Stomach (tissue), 4 donors: ENCODE measurements around the gene BRSK2.

Source experiments
- CTCF ChIP-seq, 7 experiments: fragments of 450-650 bp in 4 of 7; fragments of 200-600 bp in 3 of 7; sonication (generic) in 3 of 7; IDR thresholded peaks; one replicate each; pipeline ENCODE4 v1.5.1; 2016 to 2019; ENCODE audit warnings: antibody characterized with exemption in 7 of 7, control low read depth in 2 of 7, mild to moderate bottlenecking in 1 of 7
- EP300 ChIP-seq: sonication (generic); formaldehyde crosslinking; IDR thresholded peaks from one replicate; pipeline ENCODE4 v1.6.1; 2017; ENCODE audit warnings: antibody characterized with exemption
- POLR2A ChIP-seq, 4 donors: fragments of 450-650 bp; IDR thresholded peaks; one replicate each; pipeline ENCODE4 v1.6.1; 2016; ENCODE audit warnings: antibody characterized with exemption in 4 of 4, control low read depth in 2 of 4, mild to moderate bottlenecking in 1 of 4, moderate library complexity in 1 of 4
- POLR2AphosphoS5 ChIP-seq, 3 donors: sonication (generic); formaldehyde crosslinking; IDR thresholded peaks; one replicate each; pipeline ENCODE4 v1.6.1; 2016; ENCODE audit warnings: antibody characterized with exemption in 3 of 3

DNA sequence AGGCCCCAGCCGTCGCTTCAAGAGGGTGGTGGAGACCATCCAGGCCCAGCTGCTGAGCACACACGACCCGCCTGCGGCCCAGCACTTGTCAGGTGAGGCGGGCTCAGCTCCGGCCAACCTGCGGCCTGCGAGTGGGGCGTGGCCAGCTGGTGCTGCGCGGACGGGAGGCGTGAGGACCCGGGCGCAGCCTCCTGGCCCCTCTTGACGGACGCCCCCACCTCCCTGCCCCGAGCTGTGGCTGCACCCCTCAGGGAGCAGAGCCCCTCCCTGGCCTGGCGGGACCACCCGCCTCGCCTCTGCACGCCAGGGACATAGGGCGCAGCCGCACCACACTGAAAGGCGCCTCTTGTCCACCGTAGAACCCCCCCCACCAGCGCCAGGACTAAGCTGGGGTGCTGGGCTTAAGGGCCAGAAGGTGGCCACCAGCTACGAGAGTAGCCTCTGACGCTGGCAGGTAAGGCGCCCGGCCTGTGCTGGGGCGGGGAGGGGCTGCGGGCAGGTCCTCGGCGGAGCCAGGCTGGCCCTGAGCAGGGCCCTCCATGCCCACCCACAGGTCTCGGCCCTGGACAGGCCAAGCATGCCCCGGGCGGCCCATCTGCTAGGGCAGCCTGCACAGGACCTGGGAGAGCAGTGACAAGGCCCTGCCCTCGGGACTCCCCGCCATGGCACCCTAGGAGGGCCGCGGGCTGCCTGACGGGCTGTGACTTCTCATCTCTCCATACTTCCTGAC lies 67.0 kb downstream of the BRSK2 start:
- TF ChIP-seq POLR2A (IDR thresholded peaks at IDR 0.05): no peak
- no peak for TF ChIP-seq CTCF (IDR thresholded peaks at IDR 0.05)
- TF ChIP-seq EP300: no peak
- TF ChIP-seq POLR2AphosphoS5 (IDR thresholded peaks at IDR 0.05): no peak
